ENCODE results near the gene LILRB2. TPM values are rescaled to one million over a fixed set of nuclear protein-coding genes. Genes with fewer than 3 reads are reported as not detected.

Gene LILRB2
- polyA plus RNA-seq: not detected in 2 replicates

GRCh38 chr19:54281007-54281728 is at the start of gene LILRB2:
LILRB2 (minus strand) TSS chr19:54281110; CDS start chr19:54280496, 614 bp downstream.

GRCh38 chr19:54312436-54313377 is 31.8 kb upstream of the LILRB2 start, which contains the start of gene LILRA5:
LILRA5 (minus strand) TSS chr19:54313166; CDS start chr19:54313019, 147 bp downstream.

GRCh38 chr19:54257116-54257480 is 23.8 kb downstream of the LILRB2 start, which contains the start of gene LILRB5:
LILRB5 (minus strand) TSS chr19:54257273; CDS start chr19:54257193, 80 bp downstream.

GRCh38 chr19:54242646-54243045 is 38.3 kb downstream of the LILRB2 start, which contains the start of gene LILRA6:
LILRA6 (minus strand) TSS chr19:54242790.

Other genes starting within 250 kb of the LILRB2 start
- gene VSTM1, start 217.2 kb downstream of the LILRB2 start, polyA plus RNA-seq: not detected in 2 replicates
- not detected in 2 replicates for gene TARM1, start 199.7 kb downstream of the LILRB2 start, polyA plus RNA-seq
- not detected in 2 replicates for gene OSCAR, start 180.3 kb downstream of the LILRB2 start, polyA plus RNA-seq
- gene NDUFA3, start 178.3 kb downstream of the LILRB2 start, polyA plus RNA-seq: 1,121 and 1,868 TPM in 2 replicates
- 5.5 and 10.9 TPM in 2 replicates for gene TFPT, start 165.5 kb downstream of the LILRB2 start, polyA plus RNA-seq
- 6.3 and 12.1 TPM in 2 replicates for gene PRPF31, start 165.4 kb downstream of the LILRB2 start, polyA plus RNA-seq
- 5.1 and 12.1 TPM in 2 replicates for gene CNOT3, start 143.3 kb downstream of the LILRB2 start, polyA plus RNA-seq
- 3.0 and 5.2 TPM in 2 replicates for gene LENG1, start 121.4 kb downstream of the LILRB2 start, polyA plus RNA-seq
- gene TMC4, start 108.0 kb downstream of the LILRB2 start, polyA plus RNA-seq: not detected in 2 replicates
- 10.0 and 11.7 TPM in 2 replicates for gene MBOAT7, start 91.5 kb downstream of the LILRB2 start, polyA plus RNA-seq
- 4.8 and 7.6 TPM in 2 replicates for gene TSEN34, start 89.8 kb downstream of the LILRB2 start, polyA plus RNA-seq
- 68.6 and 83.4 TPM in 2 replicates for gene RPS9, start 80.3 kb downstream of the LILRB2 start, polyA plus RNA-seq
- gene LILRB3, start 58.1 kb downstream of the LILRB2 start, polyA plus RNA-seq: 0.11 TPM in 1 of 2 replicates, not detected in the other
- gene LILRA6, start 38.3 kb downstream of the LILRB2 start, polyA plus RNA-seq: not detected in 2 replicates
- 0.13 and 0.15 TPM in 2 replicates for gene LILRB5, start 23.8 kb downstream of the LILRB2 start, polyA plus RNA-seq
- gene LILRA5, start 32.1 kb upstream of the LILRB2 start, polyA plus RNA-seq: not detected in 2 replicates
- not detected in 2 replicates for gene LILRA4, start 58.1 kb upstream of the LILRB2 start, polyA plus RNA-seq
- gene LAIR1, start 83.8 kb upstream of the LILRB2 start, polyA plus RNA-seq: not detected in 2 replicates
- gene TTYH1, start 134.4 kb upstream of the LILRB2 start, polyA plus RNA-seq: 38.1 and 45.6 TPM in 2 replicates
- 3.1 and 4.7 TPM in 2 replicates for gene LENG8, start 168.1 kb upstream of the LILRB2 start, polyA plus RNA-seq
- 1.9 TPM in 2 replicates for gene LENG9, start 182.7 kb upstream of the LILRB2 start, polyA plus RNA-seq
- not detected in 2 replicates for gene CDC42EP5, start 192.2 kb upstream of the LILRB2 start, polyA plus RNA-seq
- not detected in 2 replicates for gene LAIR2, start 221.7 kb upstream of the LILRB2 start, polyA plus RNA-seq

All from Purkinje cell (primary cell).